ENCODE measurements around the gene MPPED1.

Gene MPPED1

DNA sequence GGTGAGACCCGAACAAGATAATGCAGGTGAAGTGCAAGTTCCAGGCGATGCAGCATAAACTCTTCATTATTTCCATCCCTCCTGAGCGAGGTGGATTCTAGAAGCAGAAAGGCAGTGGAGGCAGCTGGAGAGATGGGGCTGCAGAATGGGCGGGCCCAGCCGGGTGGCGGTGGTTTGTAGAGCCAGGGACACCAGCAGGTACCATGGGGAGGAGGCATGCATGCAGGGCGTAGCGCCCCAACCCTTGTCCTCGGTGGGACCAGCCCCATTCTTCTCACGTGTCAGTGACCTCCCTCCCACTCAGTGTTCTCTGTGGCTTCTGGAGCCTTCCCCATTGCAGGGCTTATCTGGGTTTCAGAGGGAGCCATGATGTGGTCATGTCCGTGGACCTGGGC, 38.0 kb downstream of the MPPED1 start:
- no peak for DNase-seq

DNA sequence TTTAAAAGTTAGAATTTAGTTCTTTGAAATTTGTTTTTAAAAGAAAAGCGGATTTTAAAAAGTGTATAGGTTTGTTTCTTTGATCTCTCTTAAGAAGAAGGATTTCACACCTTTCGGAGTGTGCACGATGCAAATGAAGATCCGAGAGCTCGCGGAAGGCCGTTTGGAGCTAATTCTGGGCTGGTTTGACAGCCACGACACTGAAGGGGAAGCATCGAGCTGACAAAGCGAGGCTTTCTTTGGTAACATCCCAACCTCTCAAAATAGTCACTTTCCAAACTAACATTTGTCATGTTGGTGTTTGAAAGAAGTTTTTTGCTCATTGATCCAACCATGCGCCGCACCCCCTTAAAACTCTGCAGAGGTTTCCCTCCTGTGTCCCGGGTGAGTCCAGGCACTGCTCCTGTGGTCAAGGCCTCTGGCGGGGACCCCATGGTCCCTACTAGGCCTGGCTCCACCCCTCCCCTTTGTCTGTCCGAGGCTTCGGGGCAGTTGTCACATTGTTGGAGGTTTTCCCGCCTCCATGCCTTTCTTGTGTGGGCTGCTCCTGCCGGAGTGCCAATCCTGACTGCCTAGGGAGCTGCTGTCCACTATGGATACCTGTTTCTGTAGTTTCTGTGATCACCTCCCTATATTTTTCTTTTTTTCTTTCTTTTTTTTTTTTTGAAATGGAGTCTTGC, 39.7 kb downstream of the MPPED1 start:
- no peak for DNase-seq

DNA sequence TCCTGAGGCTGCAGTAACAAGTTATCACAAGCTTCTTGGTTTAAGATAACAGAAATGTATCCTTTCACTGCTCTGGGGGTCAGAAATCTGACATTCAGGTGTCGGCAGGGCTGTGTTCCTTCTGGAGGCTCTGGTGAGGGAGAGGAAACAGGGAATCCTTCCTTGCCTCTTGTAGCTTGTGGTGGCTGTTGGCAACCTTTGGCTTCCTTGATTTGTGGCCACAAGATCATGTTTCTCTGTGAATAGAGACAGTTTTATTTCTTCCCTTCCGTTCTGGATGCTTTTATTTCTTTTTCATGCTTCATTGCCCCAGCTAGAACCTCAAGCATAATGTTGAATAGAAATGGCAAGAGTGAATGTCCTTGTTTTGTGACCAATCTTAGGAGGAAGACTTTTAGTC, 44.0 kb downstream of the MPPED1 start:
- DNase-seq = no peak

DNA sequence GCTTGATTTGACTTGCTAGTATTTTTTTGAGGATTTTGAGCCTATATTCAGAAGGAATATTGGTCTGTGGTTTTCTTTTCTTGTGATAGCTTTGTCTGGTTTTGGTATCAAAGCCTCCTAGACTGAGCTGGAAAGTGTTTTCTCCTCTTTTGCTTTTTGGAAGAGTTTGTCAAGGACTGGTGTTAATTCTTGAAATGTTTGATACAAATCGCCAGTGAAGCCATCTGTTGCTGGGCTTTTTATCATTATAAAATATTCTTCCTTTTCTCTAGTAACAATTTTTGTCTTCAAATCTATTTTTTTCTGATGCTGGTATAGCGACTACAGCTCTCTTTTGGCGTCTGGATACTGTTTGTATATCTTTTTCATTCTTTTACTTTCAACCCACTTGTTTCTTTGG, 45.2 kb downstream of the MPPED1 start:
- DNase-seq = no peak

DNA sequence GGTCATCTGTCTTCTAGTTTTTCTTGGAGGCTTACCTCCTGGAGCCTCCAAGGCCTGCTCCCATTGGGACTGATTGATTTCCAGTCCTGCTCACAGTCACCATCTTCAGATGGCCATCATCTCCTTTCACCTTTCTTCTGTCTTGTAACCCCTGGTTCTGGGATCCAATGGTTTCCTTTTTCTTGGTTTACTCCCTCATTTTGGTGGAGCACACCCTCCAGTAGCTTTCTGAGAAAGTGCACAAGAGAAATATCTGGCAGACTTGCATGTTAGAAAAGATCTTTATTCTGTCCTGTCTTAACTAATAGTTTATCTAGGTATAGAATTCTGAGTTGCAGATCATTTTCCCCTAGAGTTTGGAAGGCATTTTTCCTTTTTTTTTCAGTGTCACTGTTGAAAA, 50.9 kb downstream of the MPPED1 start:
- DNase-seq = no peak

DNA sequence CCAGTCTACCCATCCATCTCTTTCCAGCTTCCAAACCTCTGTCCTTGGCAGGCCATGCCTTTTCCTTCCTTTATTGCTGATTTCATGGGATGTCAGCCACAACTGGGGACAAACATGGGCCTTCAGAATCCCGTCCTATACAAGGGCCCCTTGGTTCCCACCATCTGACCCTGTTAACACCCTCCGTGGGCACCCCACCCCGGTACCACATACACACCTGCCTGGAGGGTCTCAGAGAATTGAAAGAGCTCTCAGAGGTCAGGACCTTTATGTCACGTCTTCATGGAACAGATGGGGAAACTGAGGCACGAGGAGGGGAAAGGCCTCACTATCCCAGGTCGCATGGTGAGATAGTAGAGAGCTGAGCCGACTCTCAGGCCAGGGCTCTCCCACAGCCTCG, 53.0 kb downstream of the MPPED1 start:
- DNase-seq = no peak

DNA sequence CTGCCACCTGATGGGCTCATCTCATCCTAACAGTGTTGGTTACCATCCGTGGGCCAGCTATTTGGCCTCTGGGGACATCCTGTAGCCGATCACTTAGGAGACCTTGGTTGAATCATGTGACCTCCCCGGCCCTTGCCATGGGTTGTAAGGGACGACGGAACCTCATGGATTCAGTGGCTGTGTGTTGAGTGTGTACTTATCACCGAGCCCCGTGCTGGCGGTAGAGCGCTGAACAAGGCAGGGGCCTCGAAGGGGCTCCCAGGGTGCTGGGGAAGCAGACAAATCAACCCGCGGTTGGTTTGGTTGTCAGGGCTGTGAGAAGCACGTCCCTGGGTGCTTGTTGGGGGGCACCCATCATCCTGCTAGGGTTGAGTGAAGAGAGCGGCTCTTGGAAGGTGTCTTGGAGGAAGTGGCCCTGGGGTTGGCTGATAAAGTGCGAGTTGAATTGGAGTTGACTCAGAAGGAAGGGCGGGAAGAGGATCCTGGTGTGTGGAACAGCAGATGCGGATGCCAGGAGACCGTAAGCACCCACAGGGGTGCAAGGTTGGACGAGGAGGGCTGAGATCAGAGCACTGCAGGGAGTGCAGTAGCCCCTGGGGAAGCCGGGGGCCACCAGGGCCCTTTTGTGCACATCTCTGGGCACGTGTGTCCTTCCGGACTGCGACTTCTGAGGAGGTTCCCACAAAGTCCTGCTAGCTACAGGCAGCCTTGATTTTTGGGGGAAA, 53.6 kb downstream of the MPPED1 start:
- no peak for DNase-seq

DNA sequence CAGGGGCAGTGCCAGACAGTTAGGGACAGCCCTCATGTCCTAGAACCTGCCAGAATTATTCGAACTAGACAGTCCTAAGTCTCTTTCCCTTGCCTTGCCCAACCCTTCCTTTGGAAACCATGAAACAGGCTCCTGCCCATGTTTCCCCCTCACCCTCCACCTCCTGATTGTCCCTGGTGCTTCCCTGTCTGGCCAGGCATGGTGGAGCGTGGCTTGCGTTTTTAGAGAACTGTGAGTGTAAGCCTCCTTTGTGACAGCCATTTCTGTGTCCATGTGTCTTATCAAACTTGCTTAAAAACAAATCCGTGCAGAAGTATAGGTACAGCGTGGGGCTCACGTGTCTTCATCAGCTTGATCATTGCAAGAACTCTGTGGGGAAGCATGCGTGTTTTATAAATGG, 54.9 kb downstream of the MPPED1 start:
- DNase-seq = no peak

DNA sequence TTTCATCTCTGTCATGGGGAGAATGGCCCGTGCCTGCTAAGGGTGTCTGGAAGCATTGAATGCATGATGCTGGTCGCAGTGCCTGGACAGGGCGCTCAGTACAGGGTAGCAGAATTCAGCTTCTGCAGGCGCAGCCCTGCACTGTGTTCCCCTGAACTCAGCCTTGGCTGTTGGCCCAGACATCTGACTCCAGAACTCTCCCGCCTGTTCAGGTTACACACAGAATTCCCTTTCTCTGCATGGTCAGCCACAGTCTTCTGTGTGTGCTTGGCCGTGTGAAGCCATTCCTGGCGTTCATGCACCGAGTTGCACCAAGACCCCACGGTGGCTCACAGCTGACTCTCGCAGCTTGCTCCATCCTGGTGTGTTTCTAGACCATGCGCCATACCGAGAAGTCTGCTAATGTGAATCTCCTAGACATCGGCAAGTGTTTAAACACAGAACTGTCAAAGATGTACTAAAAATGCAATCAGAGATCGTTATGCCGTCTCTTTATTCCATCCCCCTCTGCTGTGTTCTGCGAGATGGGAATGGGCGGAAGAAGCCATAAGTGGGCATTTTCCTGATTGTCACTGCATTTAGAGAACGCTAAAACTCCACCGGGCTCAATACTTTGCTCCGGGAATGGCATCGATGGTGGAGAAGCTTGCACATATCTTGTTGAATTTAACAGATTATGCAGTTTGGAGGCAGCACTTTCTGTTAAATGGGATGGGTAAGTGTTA, 55.6 kb downstream of the MPPED1 start:
- DNase-seq = no peak

DNA sequence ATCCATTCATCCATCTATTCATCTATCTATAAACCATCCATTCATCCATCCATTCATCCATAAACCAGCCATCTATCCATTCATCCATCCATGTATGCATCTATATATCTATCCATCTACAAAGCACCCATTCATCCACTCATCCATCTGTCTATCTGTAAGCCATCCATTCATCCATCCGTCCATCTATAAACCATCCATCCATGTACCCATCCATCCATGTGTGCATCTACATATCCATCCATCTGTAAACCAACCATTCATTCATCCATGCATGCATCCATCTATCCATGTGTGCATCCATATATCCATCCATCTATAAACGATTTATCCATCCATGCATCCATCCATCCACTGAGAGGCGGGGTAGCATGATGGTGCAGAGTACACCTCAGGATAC, 58.4 kb downstream of the MPPED1 start:
- DNase-seq = no peak

DNA sequence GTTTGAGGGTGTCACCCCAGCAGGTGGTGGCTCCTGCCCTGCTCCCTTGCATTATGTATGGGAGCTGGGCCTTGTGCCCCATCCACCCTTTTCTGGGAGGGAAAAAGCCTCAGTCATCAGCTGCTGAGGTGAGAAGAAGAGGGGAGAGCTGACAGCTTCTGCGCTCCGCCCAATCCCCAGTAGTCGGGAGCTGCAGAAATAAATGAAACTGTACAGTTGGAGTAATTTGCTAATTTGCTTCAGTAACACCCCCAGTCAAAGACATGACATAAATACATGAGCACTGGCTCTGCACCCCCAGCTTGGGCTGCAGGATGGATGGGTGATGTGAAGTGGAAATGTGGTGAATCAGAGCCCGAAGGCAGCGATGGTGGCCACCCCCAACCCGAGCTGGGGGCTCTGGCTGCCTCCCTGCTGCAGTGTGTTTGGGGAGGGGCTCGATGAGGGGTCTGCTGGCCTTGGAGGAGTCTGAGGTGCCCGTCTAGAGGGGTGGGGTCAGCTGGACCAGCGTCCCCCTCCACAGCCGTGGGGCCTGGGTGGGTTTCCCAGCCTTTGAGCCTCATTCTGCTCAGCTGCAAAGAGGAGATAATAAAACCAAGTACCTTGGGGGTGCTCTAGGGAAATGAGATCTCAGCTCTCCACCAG, 59.2 kb downstream of the MPPED1 start:
- no peak for DNase-seq

DNA sequence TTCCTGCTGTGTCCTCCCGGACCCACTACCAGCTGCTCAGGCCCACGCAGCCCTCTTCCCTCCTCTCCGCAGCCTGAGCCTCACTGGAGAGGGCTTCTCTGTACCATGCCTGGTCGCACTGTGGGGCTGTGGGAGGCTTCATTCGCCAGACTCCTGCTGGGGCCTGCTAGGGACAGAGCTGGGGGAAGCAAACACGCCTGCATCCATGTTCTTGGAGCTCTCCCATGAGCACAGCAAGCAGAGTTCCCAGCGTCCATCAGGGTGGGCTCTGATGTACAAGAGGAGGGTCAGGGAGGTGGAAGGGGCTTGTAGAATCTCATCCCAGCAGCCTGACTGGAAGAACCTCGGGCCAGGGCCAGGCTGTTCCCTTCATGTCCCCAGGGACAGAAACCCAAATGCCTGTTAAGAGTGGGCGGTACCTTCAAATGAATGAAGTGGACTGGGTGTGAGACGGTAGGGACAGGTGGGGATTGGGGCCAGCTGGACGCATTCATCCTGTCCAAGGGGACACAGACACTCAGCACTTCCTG, 59.9 kb downstream of the MPPED1 start:
- no peak for DNase-seq

DNA sequence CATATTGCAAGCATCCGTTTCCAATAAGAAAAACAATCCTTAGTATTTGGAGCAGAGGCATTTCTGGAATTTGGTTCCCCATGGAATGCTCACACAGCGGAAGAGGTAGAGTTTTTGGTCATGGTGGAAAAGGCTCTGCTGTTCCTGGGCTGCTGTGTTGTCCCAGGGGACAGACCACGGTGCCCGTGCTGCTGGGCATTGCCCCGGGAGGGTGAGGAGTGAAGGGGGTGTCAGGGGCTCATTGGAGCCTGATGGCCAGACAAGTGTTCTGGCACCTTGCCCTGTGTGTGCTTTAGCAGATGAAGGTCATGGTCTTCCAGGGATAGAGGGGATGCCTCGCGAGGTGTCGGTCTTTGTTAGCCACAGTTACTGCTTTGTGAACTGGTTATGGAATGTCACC, 61.2 kb downstream of the MPPED1 start:
- no peak for DNase-seq

DNA sequence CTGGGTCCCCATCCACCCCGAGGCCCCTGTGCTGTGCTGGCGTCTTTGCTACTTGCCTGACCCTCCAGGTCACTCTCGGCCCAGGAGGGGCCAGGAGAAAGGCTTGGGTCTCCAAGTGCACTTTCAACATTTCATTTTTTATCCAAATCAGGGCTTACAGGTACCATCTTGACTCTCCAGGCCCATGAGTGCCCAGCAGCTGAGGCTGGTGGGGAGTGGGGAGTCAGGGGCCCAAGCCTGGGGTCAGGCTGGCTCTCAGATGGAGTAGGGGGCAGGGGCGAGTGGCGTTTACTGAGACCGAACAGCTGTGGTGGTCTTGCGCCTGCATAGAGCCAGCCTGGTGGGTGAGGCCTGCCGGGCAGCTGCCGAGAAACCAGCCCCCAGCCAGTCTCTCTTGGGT, 61.6 kb downstream of the MPPED1 start:
- no peak for DNase-seq

DNA sequence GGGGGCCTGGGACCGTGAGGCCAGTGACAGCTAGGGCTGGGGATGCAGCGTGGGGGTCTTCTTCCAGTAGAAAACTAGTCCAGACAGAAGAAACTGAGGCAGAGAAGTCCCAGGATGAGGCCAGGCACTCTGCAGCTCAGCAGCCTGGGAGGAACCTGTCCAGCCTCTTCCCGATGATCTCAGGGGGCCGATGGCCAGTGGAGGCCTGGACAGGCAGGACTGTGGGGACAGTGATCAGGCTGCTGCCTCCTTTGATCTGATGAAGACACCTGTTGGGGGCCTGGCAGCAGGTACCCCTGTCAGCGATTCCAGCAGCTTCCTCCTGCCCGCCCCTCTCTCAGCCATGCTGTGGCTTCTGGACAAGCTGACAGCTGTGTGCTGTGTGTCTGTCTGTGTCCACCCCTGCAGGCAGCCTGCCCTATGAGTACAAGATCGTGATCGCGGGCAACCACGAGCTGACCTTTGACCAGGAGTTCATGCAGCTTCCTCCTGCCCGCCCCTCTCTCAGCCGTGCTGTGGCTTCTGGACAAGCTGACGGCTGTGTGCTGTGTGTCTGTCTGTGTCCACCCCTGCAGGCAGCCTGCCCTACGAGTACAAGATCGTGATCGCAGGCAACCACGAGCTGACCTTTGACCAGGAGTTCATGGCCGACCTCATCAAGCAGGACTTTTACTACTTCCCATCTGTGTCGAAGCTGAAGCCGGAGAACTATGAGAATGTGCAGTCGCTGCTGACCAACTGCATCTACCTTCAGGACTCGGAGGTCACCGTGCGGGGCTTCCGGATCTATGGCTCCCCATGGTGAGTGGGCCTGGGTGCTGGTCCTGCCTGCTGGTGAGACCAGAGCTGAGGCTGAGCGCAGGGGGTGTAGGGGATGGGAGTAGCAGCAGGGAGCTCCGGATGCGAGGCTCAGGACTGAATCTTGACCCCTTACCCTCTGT, 62.6 kb downstream of the MPPED1 start:
- no peak for DNase-seq

DNA sequence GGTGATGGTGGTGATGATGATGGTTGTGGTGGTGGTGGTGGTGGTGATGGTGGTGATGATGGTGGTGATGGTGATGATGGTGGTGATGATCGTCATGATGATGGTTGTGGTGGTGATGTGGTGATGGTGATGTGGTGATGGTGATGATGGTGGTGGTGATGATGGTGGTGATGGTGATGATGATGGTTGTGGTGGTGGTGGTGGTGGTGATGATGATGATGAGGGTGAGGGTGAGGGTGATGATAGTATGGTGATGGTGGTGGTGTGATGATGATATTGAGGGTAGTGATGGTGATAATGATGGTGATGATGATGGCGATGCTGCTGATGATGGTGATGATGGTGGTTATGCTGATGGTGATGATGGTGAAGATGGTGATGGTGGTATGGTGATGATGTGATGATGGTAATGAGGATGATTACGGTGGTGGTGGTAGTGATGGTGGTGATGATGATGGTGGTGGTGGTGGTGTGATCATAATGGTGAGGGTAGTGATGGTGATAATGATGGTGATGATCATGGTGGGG, 63.8 kb downstream of the MPPED1 start:
- DNase-seq = no peak

DNA sequence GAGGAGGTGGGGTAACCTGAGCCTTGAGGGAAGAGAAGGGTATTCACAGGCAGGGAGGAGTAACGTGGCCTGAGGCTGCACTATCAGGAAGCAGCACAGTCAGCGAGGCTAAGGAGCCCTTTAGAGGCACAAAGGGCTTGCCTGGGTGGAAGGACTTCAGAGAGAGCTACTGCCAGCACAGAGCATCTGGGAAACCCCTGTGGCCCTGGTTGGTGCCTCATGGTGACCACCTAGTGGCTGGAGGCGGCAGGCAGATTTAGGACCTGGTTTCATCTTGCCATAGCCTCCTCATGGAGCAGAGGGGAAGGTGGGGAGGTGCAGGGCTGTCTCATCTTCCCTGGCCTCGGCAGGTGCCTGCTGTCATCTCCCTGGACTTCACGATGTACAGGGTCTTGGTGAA, 64.5 kb downstream of the MPPED1 start:
- DNase-seq = no peak

DNA sequence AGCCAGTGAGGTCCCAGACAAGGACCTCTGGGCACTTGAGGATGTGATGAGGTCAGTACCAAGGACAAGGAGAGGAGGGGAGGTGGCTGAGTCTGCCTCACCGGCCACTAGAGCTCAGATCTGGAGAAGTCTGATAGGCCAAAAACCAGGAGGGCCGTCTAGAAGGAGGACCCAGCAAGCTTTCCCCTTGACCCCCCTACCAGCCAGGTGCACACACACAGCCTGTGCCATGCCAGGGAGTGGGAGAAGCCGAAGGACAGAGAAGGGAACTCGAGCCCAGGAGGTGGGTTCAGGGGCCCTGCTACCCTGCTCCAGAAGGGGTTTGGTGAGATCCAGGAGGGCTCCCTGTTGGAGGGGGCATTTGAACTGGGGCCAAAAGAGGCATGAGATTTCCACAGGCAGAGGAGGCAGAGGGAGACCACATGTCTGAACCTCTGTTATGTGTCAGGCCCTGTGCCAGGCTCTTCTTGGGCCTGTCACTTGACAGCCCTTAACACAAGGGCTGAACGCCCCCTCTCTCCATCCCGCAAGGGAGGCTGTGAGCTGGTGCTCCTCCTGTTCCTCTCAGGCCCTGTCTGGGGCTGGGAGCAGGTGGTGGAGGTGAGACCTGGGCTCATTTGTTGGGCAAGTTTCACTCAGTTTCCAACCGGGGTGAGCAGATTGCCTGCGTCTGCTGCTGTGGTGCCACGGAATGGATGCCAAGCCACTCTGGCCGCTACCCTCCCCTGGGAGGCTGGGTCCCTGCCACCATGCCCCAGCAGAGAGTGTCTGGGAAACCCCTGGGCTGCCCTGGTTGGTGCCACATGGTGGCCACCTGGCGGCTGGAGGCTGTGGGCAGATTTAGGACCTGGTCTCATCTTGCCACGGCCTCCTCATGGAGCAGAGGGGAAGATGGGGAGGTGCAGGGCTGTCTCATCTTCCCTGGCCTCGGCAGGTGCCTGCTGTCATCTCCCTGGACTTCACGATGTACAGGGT, 65.2 kb downstream of the MPPED1 start:
- DNase-seq = no peak

DNA sequence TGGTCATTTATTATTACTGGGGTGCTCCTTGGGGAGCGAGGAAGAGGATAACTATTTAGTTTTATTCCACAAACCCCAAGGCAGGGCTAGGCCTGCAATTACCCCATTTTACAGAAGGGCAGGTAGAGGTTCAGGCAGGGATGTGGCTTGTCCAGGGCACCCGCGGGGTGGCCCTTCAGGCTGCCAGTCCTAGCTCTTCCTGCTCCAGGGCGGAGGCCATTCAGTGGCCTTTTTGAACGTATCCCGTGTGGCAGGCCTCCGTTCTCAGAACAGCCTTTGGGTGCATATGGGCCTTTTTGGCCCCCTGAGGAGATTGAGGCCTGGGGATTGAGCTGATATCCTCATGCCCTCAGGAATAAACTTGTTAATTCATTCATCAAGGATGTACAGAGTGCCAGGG, 66.2 kb downstream of the MPPED1 start:
- DNase-seq = no peak

DNA sequence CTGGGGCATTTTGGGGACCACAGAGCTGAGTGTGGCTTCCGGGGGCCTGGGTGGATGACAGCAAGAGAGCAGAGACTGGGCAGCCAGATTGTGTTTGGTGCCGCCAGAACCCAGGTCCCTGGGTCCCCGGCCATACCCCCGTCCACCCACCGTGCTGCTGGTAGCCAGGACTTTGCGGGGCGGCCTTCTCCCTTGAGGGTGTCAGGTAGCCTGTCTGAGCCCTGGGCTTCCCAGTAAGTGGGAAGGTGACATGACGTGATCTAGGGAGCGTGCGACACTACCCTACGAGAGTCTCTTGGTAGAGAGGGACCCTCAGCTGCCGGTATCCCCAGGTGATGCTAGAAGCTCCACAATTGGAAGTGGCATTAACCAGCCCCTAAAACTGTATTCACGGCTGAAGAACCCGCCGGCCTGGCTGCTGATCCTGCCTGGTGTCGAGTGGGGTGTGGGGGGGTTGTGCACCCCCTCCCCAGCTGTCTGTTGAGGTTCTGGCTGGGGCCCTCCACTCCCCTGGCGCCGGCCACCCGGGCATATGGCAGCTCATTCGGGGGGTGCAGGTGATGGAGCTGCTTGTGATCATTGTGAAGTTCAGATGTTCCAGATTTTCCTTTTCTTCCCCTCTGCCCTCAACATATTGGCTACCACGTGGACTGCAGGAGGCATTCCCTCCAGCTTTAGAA, 66.9 kb downstream of the MPPED1 start:
- DNase-seq = no peak

All from activated effector memory CD4-positive, alpha-beta T cell treated with Interleukin-2 at 50 U/mL for 16 hours (primary cell).